ENCODE results near the gene TACO1. TPM values are rescaled to one million over a fixed set of nuclear protein-coding genes. Genes with fewer than 3 reads are reported as not detected.

The TACO1 gene
- total and polyA plus RNA-seq, 2 of the 4 experiments (the other 2 are of a cell fraction): 6.5 to 28.8 TPM

DNA sequence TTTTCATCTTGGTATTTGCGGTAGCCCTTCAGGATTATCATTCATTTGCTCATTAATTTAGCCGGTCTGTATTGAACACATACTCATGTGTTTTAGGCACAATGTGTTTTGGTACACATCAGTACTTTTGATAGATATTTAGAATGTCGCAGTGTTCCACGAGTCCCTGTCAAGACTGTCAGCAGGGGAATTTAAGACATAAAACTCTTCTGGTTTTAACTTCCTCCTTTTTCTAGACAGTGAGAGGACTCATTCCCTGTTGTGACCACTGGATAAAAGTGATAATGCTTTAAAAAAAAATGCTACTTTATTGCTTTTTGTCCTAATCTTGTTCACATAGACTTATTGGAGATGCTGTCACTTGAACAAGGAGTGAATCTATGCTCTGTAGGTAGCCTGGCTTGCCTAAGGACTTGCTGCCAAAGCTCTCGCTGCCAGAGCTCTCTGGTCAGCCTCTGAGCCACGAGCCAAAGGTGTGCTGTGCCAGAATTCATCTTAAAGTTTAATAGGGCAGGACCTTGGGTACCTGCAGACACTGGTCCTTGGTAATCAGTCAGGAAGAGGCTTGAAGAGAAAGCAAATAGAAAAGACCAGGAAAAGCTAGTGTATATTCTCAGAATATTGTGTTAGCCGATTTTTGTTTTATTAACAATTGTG lies 45.1 kb upstream of the TACO1 start:
- Histone ChIP-seq H2AFZ (replicated peaks; ENCODE audit: low read length, poor library complexity) (no peak overlapping the region), H3K4me2 (ENCODE audit: low read depth, low read length) (no peak overlapping the region), H3K9ac (ENCODE audit: low read depth, low read length) (no peak overlapping the region), H3K27ac (ENCODE audit: insufficient read depth, low read length) (no peak overlapping the region), H4K8ac (ENCODE audit: low read depth in 2 of 2, low read length in 2 of 2) (no peak overlapping the region), H3K56ac (ENCODE audit: extremely low read depth, insufficient read depth, low read length) (no peak overlapping the region), H3K79me1 (ENCODE audit: low read depth in 1 of 2, low read length in 2 of 2) (peaks cover 3 to 65% of the 10 kb centered on the region in 2 experiments; a peak in 2 of 4 replicates), H2BK120ac (ENCODE audit: low read depth, low read length) (no peak overlapping the region), H4K20me1 (ENCODE audit: insufficient read depth, low read length) (peaks cover 81% of the 10 kb centered on the region), H4K5ac (ENCODE audit: low read depth, low read length) (no peak overlapping the region), H3K4me1 (ENCODE audit: control insufficient read depth, insufficient read depth, low read length) (peaks cover 7% of the 10 kb centered on the region), H2AK5ac (ENCODE audit: low read depth, low read length) (no peak overlapping the region), H4K91ac (ENCODE audit: insufficient read depth, low read depth, low read length) (no peak overlapping the region), H3K9me3 (ENCODE audit: control insufficient read depth, insufficient read depth, low read length) (no peaks in the 10 kb centered on the region), H3K36me3 (ENCODE audit: control insufficient read depth, insufficient read depth, low read length) (no peaks in the 10 kb centered on the region), H3K23ac (ENCODE audit: low read depth, low read length) (no peak overlapping the region), H3K14ac (replicated peaks; ENCODE audit: low read depth, low read length) (no peak overlapping the region), H3K4me3 (ENCODE audit: insufficient read depth, low read depth, low read length) (no peak overlapping the region), H3K27me3 (ENCODE audit: control insufficient read depth, insufficient read depth, low read length) (no peaks in the 10 kb centered on the region), H3K18ac (ENCODE audit: low read depth, low read length) (no peak overlapping the region), H2BK5ac (ENCODE audit: low read depth, low read length, poor library complexity, severe bottlenecking) (no peak overlapping the region), H3K9me1 (ENCODE audit: insufficient read depth, low read length) (peaks cover 11% of the 10 kb centered on the region), H2BK20ac (ENCODE audit: low read depth, low read length) (no peak overlapping the region), H2AK9ac (replicated peaks; ENCODE audit: low read depth, low read length, poor library complexity) (no peak overlapping the region), H3K4ac (ENCODE audit: low read depth, low read length) (no peak overlapping the region), H2BK15ac (ENCODE audit: low read depth, low read length) (no peak overlapping the region)
- ATAC-seq (ENCODE audit: low read depth) (no peak), DNase-seq (no peak)
- ChIA-PET POLR2A (ENCODE audit: unreplicated experiment) (no interaction called here), CTCF (no interaction called here)
- intact Hi-C loops (cut with micrococcal nuclease): no loop called here
- dilution Hi-C loops (cut with HindIII; ENCODE audit: low sequenced_read_pairs, unreplicated experiment): no loop called here
- no TSS peak for BruUV-seq (replicated peaks)
- in situ Hi-C loops (cut with MboI; ENCODE audit: low sequenced_read_pairs): no loop called here
- TF ChIP-seq SMC3 (IDR thresholded peaks at IDR 0.05; ENCODE audit: low read depth, low read length): no peak
- no peak for TF ChIP-seq MXI1 (IDR thresholded peaks at IDR 0.05; ENCODE audit: borderline replicate concordance, low read depth, low read length)
- no peak for TF ChIP-seq RAD21 (IDR thresholded peaks at IDR 0.05; ENCODE audit: low read length)
- no peak for TF ChIP-seq CHD1 (IDR thresholded peaks at IDR 0.05; ENCODE audit: low read depth, low read length)
- TF ChIP-seq ELK1 (IDR thresholded peaks at IDR 0.05; ENCODE audit: borderline replicate concordance, low read depth, low read length): no peak
- no peak for TF ChIP-seq NFE2L2 (IDR thresholded peaks at IDR 0.05; ENCODE audit: low read depth, low read length)
- TF ChIP-seq CEBPB (IDR thresholded peaks at IDR 0.05; ENCODE audit: low read depth, low read length): no peak
- WGBS, 2 experiments (ENCODE audit: extremely low coverage in 2 of 2, insufficient read length in 1 of 2): 100% methylated on average over 1 of the region's 7 CpGs; no CpG with 5 or more reads in 1 of the 2 experiments
